HCT116 (cell line): ENCODE measurements around the gene TMEM14A. TPM values are rescaled to one million over a fixed set of nuclear protein-coding genes. Genes with fewer than 3 reads are reported as not detected.

Experiments used
- ATAC-seq: fragments of 200-7000 bp; cut with Tn5 transposase; 2 replicates; pipeline ENCODE4 v1.9.1; 2020; ENCODE audit warnings: mild to moderate bottlenecking, moderate library complexity
- BruUV-seq: library from RNA; stranded (reverse); fragments of 400-500 nt; replicated peaks from 2 replicates; lab custom pipeline; 2021; lab: Mats Ljungman, UMichigan
- CTCF ChIA-PET: fragments of 300-600 bp; sonication (Branson Sonifier 250); formaldehyde crosslinking; loops from one replicate; lab custom pipeline; 2021; ENCODE audit warnings: antibody characterized with exemption; lab: Charles Lee
- POLR2A ChIA-PET: fragments of 300-600, 350-600 bp; sonication (Branson Sonifier 250); formaldehyde crosslinking; loops from one replicate; lab custom pipeline; 2021; ENCODE audit warnings: antibody characterized with exemption; lab: Charles Lee
- RAD21 ChIA-PET, 2 experiments: fragments of 300-600 bp; sonication (Branson Sonifier 250); formaldehyde crosslinking; loops; one replicate each; lab custom pipeline; 2023; ENCODE audit warnings: low total read pairs in 2 of 2; ENCODE audit not compliant: uncharacterized antibody in 2 of 2, unreplicated experiment in 2 of 2, low non-redundant PET in 1 of 2; lab: Charles Lee
- DNase-seq: peaks from one replicate; pipeline ENCODE4 v3.0.0-alpha.2; 2010; ENCODE audit warnings: low read depth, low spot score
- H2AFZ ChIP-seq: fragments of 200-600 bp; shearing (Covaris generic), sonication (generic); 2 replicates; pipeline ENCODE4 v1.6.1; 2017; ENCODE audit warnings: low read depth, mixed run types, mixed read lengths, antibody characterized with exemption, low read length; ENCODE audit not compliant: poor library complexity, severe bottlenecking
- H3K27ac ChIP-seq: 2 replicates; pipeline ENCODE4 v1.5.1; 2012; ENCODE audit warnings: low read depth, low read length
- H3K27me3 ChIP-seq: fragments of 200-600 bp; sonication (generic); 2 replicates; pipeline ENCODE4 v1.6.1; 2016; ENCODE audit warnings: mixed run types, low read length, mixed read lengths; ENCODE audit not compliant: insufficient read depth
- H3K36me3 ChIP-seq, 2 experiments: fragments of 200-500 bp in 1 of 2; fragments of 200-600 bp in 1 of 2; sonication (Bioruptor generic) in 1 of 2; sonication (generic) in 1 of 2; 2 replicates each; pipeline versions ENCODE4 v1.5.1 to v1.6.1; 2014 to 2016; ENCODE audit warnings: low read length in 2 of 2, inconsistent platforms in 1 of 2, mixed read lengths in 1 of 2, mixed run types in 1 of 2; ENCODE audit not compliant: insufficient read depth in 2 of 2, control insufficient read depth in 1 of 2
- H3K4me1 ChIP-seq, 2 experiments: fragments of 200-600 bp in 1 of 2; sonication (generic) in 1 of 2; 2 replicates each; pipeline versions ENCODE4 v1.5.1 to v1.6.1; 2012 to 2017; ENCODE audit warnings: low read length in 2 of 2, inconsistent platforms in 1 of 2, mild to moderate bottlenecking in 1 of 2, mixed read lengths in 1 of 2, mixed run types in 1 of 2, moderate library complexity in 1 of 2; ENCODE audit not compliant: insufficient read depth in 2 of 2, control insufficient read depth in 1 of 2
- H3K4me2 ChIP-seq: fragments of 200-600 bp; sonication (generic); 2 replicates; pipeline ENCODE4 v1.6.1; 2017; ENCODE audit warnings: mixed run types, low read length, mixed read lengths
- H3K4me3 ChIP-seq, 2 experiments: fragments of 200-600 bp in 1 of 2; sonication (generic) in 1 of 2; replicated peaks in 1 of 2; 2 replicates each; pipeline ENCODE4 v1.5.1; 2011 to 2016; ENCODE audit warnings: low read length in 2 of 2, control low read depth in 1 of 2, low read depth in 1 of 2, mild to moderate bottlenecking in 1 of 2, mixed read lengths in 1 of 2, mixed run types in 1 of 2
- H3K79me2 ChIP-seq: fragments of 200-600 bp; sonication (generic); 2 replicates; pipeline ENCODE4 v1.6.1; 2017; ENCODE audit warnings: mild to moderate bottlenecking, mixed run types, low read length, moderate library complexity, mixed read lengths; ENCODE audit not compliant: insufficient read depth
- H3K9ac ChIP-seq: fragments of 200-600 bp; sonication (generic); 2 replicates; pipeline ENCODE4 v1.6.1; 2016; ENCODE audit warnings: low read length, mixed read lengths
- H3K9me2 ChIP-seq: fragments of 200-600 bp; sonication (generic), shearing (Covaris generic); 2 replicates; pipeline ENCODE4 v1.6.1; 2017; ENCODE audit warnings: mixed run types, mild to moderate bottlenecking, moderate library complexity; ENCODE audit not compliant: insufficient read depth
- H3K9me3 ChIP-seq, 2 experiments: fragments of 200-500 bp in 1 of 2; fragments of 200-600 bp in 1 of 2; sonication (Bioruptor generic) in 1 of 2; sonication (generic) in 1 of 2; 2 replicates each; pipeline ENCODE4 v1.6.1; 2014 to 2017; ENCODE audit warnings: low read length in 2 of 2, mixed read lengths in 2 of 2, inconsistent platforms in 1 of 2, low read depth in 1 of 2, mild to moderate bottlenecking in 1 of 2, mixed run types in 1 of 2, moderate library complexity in 1 of 2; ENCODE audit not compliant: control insufficient read depth in 1 of 2, insufficient read depth in 1 of 2
- H4K20me1 ChIP-seq: fragments of 200-600 bp; sonication (generic), shearing (Covaris generic); 2 replicates; pipeline ENCODE4 v1.6.1; 2017; ENCODE audit warnings: mixed run types, mild to moderate bottlenecking, moderate library complexity; ENCODE audit not compliant: insufficient read depth
- ATF3 ChIP-seq: IDR thresholded peaks from 2 replicates; pipeline ENCODE4 v1.6.1; 2012
- CTCF ChIP-seq, 3 experiments: fragments of 200-600 bp in 1 of 3; sonication (generic) in 1 of 3; IDR thresholded peaks in 2 of 3; conservative IDR thresholded peaks in 1 of 3; 2 replicates each; pipeline ENCODE4 v1.5.1; 2012 to 2017; ENCODE audit warnings: low read depth in 2 of 3, low read length in 2 of 3, antibody characterized with exemption in 1 of 3, borderline replicate concordance in 1 of 3, control low read depth in 1 of 3, mild to moderate bottlenecking in 1 of 3, mixed read lengths in 1 of 3, mixed run types in 1 of 3, moderate library complexity in 1 of 3; ENCODE audit not compliant: insufficient read depth in 1 of 3
- EGR1 ChIP-seq: IDR thresholded peaks from 2 replicates; pipeline ENCODE4 v1.6.1; 2012; ENCODE audit warnings: low read depth
- ELF1 ChIP-seq: IDR thresholded peaks from 2 replicates; pipeline ENCODE4 v1.6.1; 2012; ENCODE audit warnings: low read depth, borderline replicate concordance
- EZH2 ChIP-seq: fragments of 200-600 bp; sonication (generic); IDR thresholded peaks from 2 replicates; pipeline ENCODE4 v1.6.1; 2017; ENCODE audit warnings: antibody characterized with exemption, mixed run types
- EZH2phosphoT487 ChIP-seq: fragments of 200-600 bp; IDR thresholded peaks from 2 replicates; pipeline ENCODE4 v1.6.1; 2018; ENCODE audit warnings: antibody characterized with exemption, borderline replicate concordance
- FOSL1 ChIP-seq: IDR thresholded peaks from 2 replicates; pipeline ENCODE4 v1.6.1; 2012; ENCODE audit warnings: low read depth
- JUND ChIP-seq: IDR thresholded peaks from 2 replicates; pipeline ENCODE4 v1.6.1; 2012
- MAX ChIP-seq: IDR thresholded peaks from 2 replicates; pipeline ENCODE4 v1.6.1; 2012
- POLR2A ChIP-seq: IDR thresholded peaks from 2 replicates; pipeline ENCODE4 v1.7.0; 2011; ENCODE audit warnings: borderline replicate concordance; ENCODE audit not compliant: insufficient read depth, insufficient read length; ENCODE audit errors: extremely low read depth
- POLR2AphosphoS5 ChIP-seq: IDR thresholded peaks from 2 replicates; pipeline ENCODE4 v1.6.1; 2011; ENCODE audit warnings: mild to moderate bottlenecking, low read depth, low read length, moderate library complexity
- RAD21 ChIP-seq: IDR thresholded peaks from 2 replicates; pipeline ENCODE4 v1.6.1; 2012; ENCODE audit warnings: low read depth, mild to moderate bottlenecking
- REST ChIP-seq: IDR thresholded peaks from 2 replicates; pipeline ENCODE4 v1.6.1; 2012; ENCODE audit warnings: low read depth
- SIN3A ChIP-seq: IDR thresholded peaks from 2 replicates; pipeline ENCODE4 v1.6.1; 2012; ENCODE audit warnings: low read depth
- SP1 ChIP-seq: IDR thresholded peaks from 2 replicates; pipeline ENCODE4 v1.6.1; 2012; ENCODE audit warnings: low read depth
- SRF ChIP-seq: IDR thresholded peaks from 2 replicates; pipeline ENCODE4 v1.6.1; 2012; ENCODE audit warnings: low read depth
- YY1 ChIP-seq: IDR thresholded peaks from 2 replicates; pipeline ENCODE4 v1.6.1; 2011; ENCODE audit warnings: low read length, low read depth, moderate library complexity, mild to moderate bottlenecking; ENCODE audit not compliant: insufficient replicate concordance; ENCODE audit errors: extremely low read depth
- ZFX ChIP-seq: fragments of 450-650 bp; IDR thresholded peaks from 2 replicates; pipeline ENCODE4 v1.6.1; 2017
- intact Hi-C: fragments of 100-400 bp; cut with micrococcal nuclease; formaldehyde crosslinking; loops from 2 replicates; pipeline ENCODE4 v1.10.0; 2022
- total RNA-seq: library from RNA; stranded (reverse); gene quantifications from one replicate; pipeline ENCODE4 v1.2.1, GENCODE V29; 2021; ENCODE audit not compliant: unreplicated experiment

TMEM14A gene
- total RNA-seq, 1 experiment from 2014 or later: 51.5 TPM

GRCh38 chr6:52674666-52675065 lies 3.8 kb downstream of the TMEM14A start:
- H3K9me2 ChIP-seq: no peaks in the 10 kb centered on the region
- H2AFZ ChIP-seq: no peak overlapping the region
- RAD21 ChIA-PET: no interaction called here
- BruUV-seq: no TSS peak
- POLR2A ChIA-PET: no interaction called here
- H3K27ac ChIP-seq: no peak overlapping the region
- H3K36me3 ChIP-seq: 0 out of 4 replicates have a peak, but pooled peaks cover 0 to 5% of the 10 kb centered on the region in 2 experiments
- no peak overlapping the region for H3K4me3 ChIP-seq
- DNase-seq (no peak), ATAC-seq (no peak)
- no peak overlapping the region for H3K4me2 ChIP-seq
- H3K9ac ChIP-seq: no peak overlapping the region
- H3K27me3 ChIP-seq: no peaks in the 10 kb centered on the region
- no peaks in the 10 kb centered on the region for H3K9me3 ChIP-seq
- no peaks in the 10 kb centered on the region for H4K20me1 ChIP-seq
- H3K4me1 ChIP-seq: peaks cover 13 to 28% of the 10 kb centered on the region in 2 experiments
- CTCF ChIA-PET: interaction anchor here (0.5 kb wide), 1 partner anchor 23 kb away, joined by 4 read pairs; no protein-coding TSS in a partner anchor
- intact Hi-C loops: no loop called here
- TF ChIP-seq ZFX (no peak), FOSL1 (no peak), REST (no peak), EGR1 (no peak), SP1 (no peak), ELF1 (no peak), POLR2A (no peak), RAD21 (no peak), EZH2phosphoT487 (no peak), ATF3 (no peak), SIN3A (no peak), EZH2 (no peak), YY1 (no peak), MAX (no peak), SRF (no peak), POLR2AphosphoS5 (no peak), CTCF (IDR thresholded peaks at IDR 0.05 in 2 of 3, conservative IDR thresholded peaks at IDR 0.05 in 1 of 3; ENCODE audit: borderline replicate concordance in 1 of 3, insufficient read depth in 1 of 3, low read depth in 2 of 3, low read length in 2 of 3) (no peak), JUND (no peak)
- peaks cover 25% of the 10 kb centered on the region; the same call in 1 of the 2 replicates for H3K79me2 ChIP-seq
